Activated T-cell treated with anti-CD3 and anti-CD28 coated beads, Interleukin-2, amount 50 U/mL, for 4 hours (primary cell): ENCODE results near the gene IL31. TPM values are rescaled to one million over a fixed set of nuclear protein-coding genes. Genes with fewer than 3 reads are reported as not detected.
A peak's percentile ranks its signal among the peaks of the same experiment; 100 is the strongest.
"Not testable (repeated sequence)": the region's sequence is repeated elsewhere in the genome, so short reads cannot be mapped to it uniquely, and the experiment has no call there.

Experiments
- ATAC-seq, 2 donors: fragments of 200-7000 bp; cut with Tn5 transposase; one replicate each; pipeline ENCODE4 v1.10.0; 2021
- DNase-seq: peaks from one replicate; pipeline ENCODE4 v3.0.0-alpha.2; 2020
- H3K27me3 Mint-ChIP-seq: one replicate; pipeline ENCODE4 v1.8.0; 2021; ENCODE audit warnings: low read depth, mixed read lengths
- H3K36me3 Mint-ChIP-seq: one replicate; pipeline ENCODE4 v1.8.0; 2022; ENCODE audit warnings: mixed read lengths; ENCODE audit not compliant: insufficient read depth
- H3K4me1 Mint-ChIP-seq: one replicate; pipeline ENCODE4 v1.8.0; 2021; ENCODE audit warnings: low read depth, mixed read lengths
- H3K4me3 Mint-ChIP-seq: one replicate; pipeline ENCODE4 v1.8.0; 2021; ENCODE audit warnings: mild to moderate bottlenecking, moderate library complexity, mixed read lengths
- H3K9me3 Mint-ChIP-seq: one replicate; pipeline ENCODE4 v1.8.0; 2021; ENCODE audit warnings: mixed read lengths
- total RNA-seq, 3 donors: library from RNA; stranded (reverse); gene quantifications; one replicate each; pipeline ENCODE4 v1.2.1, GENCODE V29; 2021

IL31 gene
- total RNA-seq, 3 donors from 2014 or later: 3.1 to 31.4 (median 5.3) TPM

DNA sequence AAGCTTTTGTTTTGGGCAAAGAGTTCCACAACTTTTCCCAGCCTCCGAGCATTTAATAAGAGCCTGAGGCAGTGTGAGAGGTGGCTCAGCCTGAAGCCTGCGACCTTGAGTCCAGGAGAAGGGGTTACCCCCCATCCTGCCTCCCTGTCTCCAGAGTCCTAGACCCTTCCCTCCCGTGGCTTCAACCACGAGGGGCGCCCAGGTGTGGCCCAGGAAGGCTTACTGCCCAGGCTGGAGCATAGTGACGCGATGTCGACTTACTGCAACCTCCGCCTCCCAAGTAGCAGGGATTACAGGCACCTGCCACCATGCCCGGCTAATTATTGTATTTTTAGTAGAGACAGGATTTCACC lies 9.5 kb upstream of the IL31 start:
- peaks cover 15% of the 10 kb centered on the region for H3K27me3 Mint-ChIP-seq
- peaks cover 10% of the 10 kb centered on the region for H3K4me1 Mint-ChIP-seq
- H3K36me3 Mint-ChIP-seq: no peaks in the 10 kb centered on the region
- DNase-seq (no peak), ATAC-seq (peak; percentile 11 to 15)
- no peaks in the 10 kb centered on the region for H3K9me3 Mint-ChIP-seq
- peak overlapping the region; percentile 68 for H3K4me3 Mint-ChIP-seq

GRCh38 chr12:122182887-122183587 lies 9.0 kb upstream of the IL31 start, which contains the start of gene LRRC43:
Gene LRRC43 (plus strand): TSS chr12:122183123. CDS start chr12:122183145, 22 bp downstream.
- Mint-ChIP-seq H3K4me1 (peaks cover 10% of the 10 kb centered on the region), H3K36me3 (no peaks in the 10 kb centered on the region), H3K27me3 (peaks cover 16% of the 10 kb centered on the region), H3K4me3 (peak within 1 kb of the TSS; percentile 81), H3K9me3 (no peaks in the 10 kb centered on the region)
- peak; percentile 85 to 87 for ATAC-seq
- DNase-seq: no peak

DNA sequence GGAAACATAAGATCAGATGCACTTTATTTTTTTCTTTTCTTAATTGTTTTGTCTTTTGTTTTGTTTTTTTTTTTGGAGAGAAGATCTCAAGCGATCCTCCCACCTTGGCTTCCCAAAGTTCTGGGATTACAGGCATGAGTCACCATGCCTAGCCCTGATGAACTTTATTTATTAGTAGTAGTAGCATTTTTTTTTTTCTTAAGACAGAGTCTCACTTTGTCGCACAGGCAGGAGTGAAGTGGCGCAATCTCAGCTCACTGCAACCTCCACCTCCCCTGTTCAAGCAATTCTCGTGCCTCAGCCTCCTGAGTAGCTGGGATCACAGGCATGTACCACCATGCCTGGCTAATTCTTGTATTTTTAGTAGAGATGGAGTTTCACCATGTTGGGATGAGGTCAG lies 2.5 kb upstream of the IL31 start:
- not testable (repeated sequence) for H3K9me3 Mint-ChIP-seq, H3K27me3 Mint-ChIP-seq, DNase-seq, ATAC-seq, H3K4me1 Mint-ChIP-seq, H3K36me3 Mint-ChIP-seq, H3K4me3 Mint-ChIP-seq

DNA sequence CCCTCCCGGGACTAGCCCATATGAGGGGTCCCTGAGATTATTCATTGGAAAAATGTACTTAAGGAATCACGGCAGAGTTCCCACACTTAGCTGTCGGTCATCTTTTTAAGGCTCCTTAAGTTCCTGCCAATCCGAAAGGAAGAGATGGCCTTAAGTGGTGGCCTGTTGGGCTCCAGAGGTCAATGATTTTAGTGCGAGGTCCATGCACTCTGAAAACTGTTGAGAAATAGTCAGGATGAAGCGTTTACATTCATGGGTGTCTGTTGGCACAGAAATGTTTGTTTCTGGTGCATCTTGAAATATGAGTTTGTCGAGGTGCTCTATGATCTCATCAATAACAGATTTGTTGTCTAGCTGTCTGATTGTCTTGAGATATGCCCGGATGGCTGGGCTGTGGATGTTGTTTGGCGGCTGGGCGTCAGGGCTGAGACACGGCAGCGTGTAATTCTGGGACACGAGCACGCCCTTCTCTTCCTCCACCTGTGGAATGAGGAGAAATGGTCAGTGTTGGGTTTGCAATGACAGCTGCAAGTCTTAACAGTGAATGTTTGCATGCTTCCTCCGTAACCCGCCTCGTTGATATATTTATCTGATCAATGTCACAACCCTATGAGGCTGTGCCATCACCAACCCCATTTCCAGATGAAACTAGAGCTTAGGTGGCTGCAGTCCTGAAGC lies 1.6 kb downstream of the IL31 start:
- H3K4me3 Mint-ChIP-seq: no peak overlapping the region
- no peaks in the 10 kb centered on the region for H3K36me3 Mint-ChIP-seq
- DNase-seq (no peak), ATAC-seq (no peak)
- peaks cover under 1% of the 10 kb centered on the region for H3K4me1 Mint-ChIP-seq
- H3K27me3 Mint-ChIP-seq: no peaks in the 10 kb centered on the region
- H3K9me3 Mint-ChIP-seq: no peaks in the 10 kb centered on the region

GRCh38 chr12:122171399-122171798 lies 2.6 kb downstream of the IL31 start:
- DNase-seq: no peak
- peaks cover 3% of the 10 kb centered on the region for H3K27me3 Mint-ChIP-seq
- no peak overlapping the region for H3K4me3 Mint-ChIP-seq
- H3K9me3 Mint-ChIP-seq: no peaks in the 10 kb centered on the region
- H3K36me3 Mint-ChIP-seq: no peaks in the 10 kb centered on the region
- no peak for ATAC-seq
- peaks cover 9% of the 10 kb centered on the region for H3K4me1 Mint-ChIP-seq

- no peaks in the 10 kb centered on the region for H3K9me3 Mint-ChIP-seq
- H3K4me1 Mint-ChIP-seq: peaks cover 9% of the 10 kb centered on the region
- no peak overlapping the region for H3K4me3 Mint-ChIP-seq
- DNase-seq (no peak), ATAC-seq (no peak)
- H3K36me3 Mint-ChIP-seq: no peaks in the 10 kb centered on the region
- peaks cover 8% of the 10 kb centered on the region for H3K27me3 Mint-ChIP-seq
Observed at GRCh38 chr12:122168492-122168891, 5.5 kb downstream of the IL31 start.

- H3K36me3 Mint-ChIP-seq: no peaks in the 10 kb centered on the region
- no peaks in the 10 kb centered on the region for H3K9me3 Mint-ChIP-seq
- no peak overlapping the region for H3K4me3 Mint-ChIP-seq
- ATAC-seq (peak in 1 of 2 donors; percentile 19), DNase-seq (no peak)
- peaks cover 9% of the 10 kb centered on the region for H3K4me1 Mint-ChIP-seq
- H3K27me3 Mint-ChIP-seq: peaks cover 8% of the 10 kb centered on the region
Observed at GRCh38 chr12:122167356-122167925, 6.6 kb downstream of the IL31 start.

- H3K27me3 Mint-ChIP-seq: peaks cover 8% of the 10 kb centered on the region
- H3K9me3 Mint-ChIP-seq: no peaks in the 10 kb centered on the region
- ATAC-seq (peak; percentile 85 to 88), DNase-seq (peak; percentile 15)
- no peak overlapping the region for H3K4me3 Mint-ChIP-seq
- peaks cover 13% of the 10 kb centered on the region for H3K4me1 Mint-ChIP-seq
- no peaks in the 10 kb centered on the region for H3K36me3 Mint-ChIP-seq
Observed at GRCh38 chr12:122166422-122167349, 7.3 kb downstream of the IL31 start.

GRCh38 chr12:122162976-122163375 lies 11.0 kb downstream of the IL31 start:
- Mint-ChIP-seq H3K36me3 (no peaks in the 10 kb centered on the region), H3K9me3 (no peaks in the 10 kb centered on the region), H3K4me1 (peaks cover 13% of the 10 kb centered on the region), H3K4me3 (no peak overlapping the region), H3K27me3 (peaks cover 8% of the 10 kb centered on the region)
- ATAC-seq: no peak
- DNase-seq: no peak

DNA sequence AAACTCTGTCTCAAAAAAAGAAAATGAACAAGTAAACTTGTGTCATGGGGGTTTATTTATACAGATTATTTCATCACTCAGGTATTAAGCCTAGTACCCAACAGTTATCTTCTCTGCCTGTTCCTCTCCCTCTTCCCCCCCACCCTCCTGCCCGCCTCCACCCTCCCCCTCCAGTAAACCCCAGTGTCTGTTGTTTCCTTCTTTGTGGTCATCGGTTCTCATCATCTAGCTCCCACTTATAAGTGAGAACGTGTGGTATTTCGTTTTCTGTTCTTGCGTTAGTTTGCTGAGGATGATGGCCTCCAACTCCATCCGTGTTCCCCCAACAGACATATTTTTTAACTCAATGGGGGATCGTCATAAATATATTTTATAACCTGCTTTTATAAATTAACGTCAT lies 12.3 kb downstream of the IL31 start:
- ATAC-seq (peak in 1 of 2 donors; percentile 48), DNase-seq (no peak)
- Mint-ChIP-seq H3K27me3 (peaks cover 5% of the 10 kb centered on the region), H3K4me3 (no peak overlapping the region), H3K4me1 (peaks cover 5% of the 10 kb centered on the region), H3K9me3 (no peaks in the 10 kb centered on the region), H3K36me3 (no peaks in the 10 kb centered on the region)

DNA sequence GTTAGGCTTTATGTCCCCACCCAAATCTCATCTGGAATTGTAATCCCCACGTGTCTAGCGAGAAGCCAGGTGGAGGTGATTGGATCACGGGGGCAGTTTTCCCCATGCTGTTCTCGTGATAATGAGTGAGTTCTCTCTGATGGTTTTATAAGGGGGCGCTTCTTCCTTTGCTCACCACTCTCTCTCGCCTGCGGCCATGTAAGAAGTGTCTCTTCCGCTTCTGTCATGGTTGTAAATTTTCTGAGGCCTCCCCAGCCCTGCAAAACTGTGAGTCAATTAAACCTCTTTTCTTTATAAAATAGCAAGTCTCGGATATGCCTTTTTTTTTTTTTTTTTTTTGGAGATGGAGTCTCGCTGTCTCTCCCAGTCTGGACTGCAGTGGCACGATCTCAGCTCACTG lies 13.3 kb downstream of the IL31 start:
- Mint-ChIP-seq H3K9me3 (no peaks in the 10 kb centered on the region), H3K27me3 (peaks cover 5% of the 10 kb centered on the region), H3K4me3 (no peak overlapping the region), H3K4me1 (peaks cover 4% of the 10 kb centered on the region), H3K36me3 (no peaks in the 10 kb centered on the region)
- DNase-seq (no peak), ATAC-seq (no peak)

DNA sequence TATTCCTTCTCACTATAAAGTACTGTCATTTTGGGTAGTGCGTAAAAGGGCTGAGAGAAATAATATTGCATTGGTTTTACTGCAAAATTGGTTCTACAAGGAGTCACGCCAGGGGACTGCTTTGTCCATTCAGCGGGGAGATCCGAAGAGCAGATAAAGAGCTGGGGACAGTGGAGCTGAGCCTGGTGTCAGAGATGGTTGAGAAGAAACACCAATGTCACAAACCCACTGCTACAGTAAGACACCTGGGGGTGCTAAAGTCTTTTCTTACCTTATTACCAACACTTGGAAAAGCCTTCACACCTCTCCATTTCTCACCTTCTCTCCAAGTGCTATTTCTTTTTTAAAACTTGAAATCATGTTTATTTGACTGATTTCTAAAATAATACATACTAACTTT lies 14.1 kb downstream of the IL31 start:
- H3K4me3 Mint-ChIP-seq: no peak overlapping the region
- no peaks in the 10 kb centered on the region for H3K36me3 Mint-ChIP-seq
- no peaks in the 10 kb centered on the region for H3K9me3 Mint-ChIP-seq
- peaks cover 3% of the 10 kb centered on the region for H3K27me3 Mint-ChIP-seq
- ATAC-seq: no peak
- peaks cover 4% of the 10 kb centered on the region for H3K4me1 Mint-ChIP-seq
- DNase-seq: no peak

DNA sequence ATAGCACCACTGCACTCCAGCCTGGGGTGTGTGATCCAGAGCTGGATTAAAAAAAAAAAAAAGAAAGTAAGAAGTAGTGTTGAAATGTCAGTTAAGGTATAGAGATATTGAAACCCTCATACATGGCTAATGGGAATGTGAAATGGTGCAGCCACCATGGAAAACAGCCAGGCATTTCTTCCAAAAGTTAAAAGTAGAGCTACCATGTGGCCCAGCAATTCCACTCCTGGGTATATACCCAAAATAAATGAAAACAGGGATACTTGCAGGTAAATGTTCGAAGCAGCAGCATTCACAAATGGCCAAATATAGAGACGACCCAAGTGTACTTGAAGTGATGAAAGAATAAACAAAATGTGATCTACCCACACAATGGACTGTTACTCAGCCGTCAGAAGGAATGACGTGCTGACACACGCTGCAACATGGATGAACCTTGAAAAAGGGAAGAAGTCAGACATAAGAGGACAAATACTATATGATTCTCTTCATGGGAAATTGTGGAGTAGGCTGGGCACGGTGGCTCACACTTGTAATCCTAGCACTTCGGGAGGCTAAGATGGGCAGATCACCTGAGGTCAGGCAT lies 15.2 kb downstream of the IL31 start:
- ATAC-seq: no peak
- no peak for DNase-seq
- H3K4me1 Mint-ChIP-seq: peaks cover 4% of the 10 kb centered on the region
- H3K27me3 Mint-ChIP-seq: no peaks in the 10 kb centered on the region
- H3K36me3 Mint-ChIP-seq: no peaks in the 10 kb centered on the region
- H3K9me3 Mint-ChIP-seq: no peaks in the 10 kb centered on the region
- H3K4me3 Mint-ChIP-seq: no peak overlapping the region

DNA sequence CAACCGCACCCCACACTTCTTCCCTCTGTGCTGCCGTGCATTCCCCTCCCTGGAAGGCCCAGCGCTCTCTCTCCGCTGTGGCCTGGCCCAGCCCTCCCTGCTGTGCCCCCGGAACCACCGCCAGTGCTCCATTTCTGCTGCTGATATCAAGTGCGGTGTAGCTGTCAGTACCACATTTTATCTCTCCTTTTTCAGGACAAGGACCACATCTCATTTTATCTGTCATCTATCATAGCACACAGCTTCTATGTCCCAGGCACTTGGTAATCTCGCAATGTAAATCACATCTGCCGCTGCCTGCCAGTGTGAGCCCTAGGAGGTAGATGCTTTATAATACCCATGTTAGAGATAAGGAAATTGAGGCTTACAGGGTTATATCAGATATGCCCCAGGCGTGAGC lies 18.3 kb downstream of the IL31 start:
- Mint-ChIP-seq H3K4me1 (no peaks in the 10 kb centered on the region), H3K36me3 (no peaks in the 10 kb centered on the region), H3K9me3 (no peaks in the 10 kb centered on the region), H3K4me3 (no peak overlapping the region), H3K27me3 (no peaks in the 10 kb centered on the region)
- no peak for ATAC-seq
- DNase-seq: no peak
